ENCODE data around the gene BRD1. TPM values are rescaled to one million over a fixed set of nuclear protein-coding genes. Genes with fewer than 3 reads are reported as not detected.

BRD1 gene
- polyA plus RNA-seq, 3 donors, result 0.61 to 13.8 (median 0.86) TPM

- no peak overlapping the region for H3K4me3 ChIP-seq (replicated peaks in 1 of 3; ENCODE audit: low read depth in 2 of 3, low read length in 3 of 3)
- Mint-ChIP-seq H3K27me3 (ENCODE audit: low read depth in 3 of 3) (peaks cover 8 to 22% (median 8%) of the 10 kb centered on the region in 3 donors), H3K4me3 (no peak overlapping the region), H3K9me3 (peaks cover 7 to 22% (median 15%) of the 10 kb centered on the region in 7 donors), H3K27ac (no peak overlapping the region), H3K4me1 (no peaks in the 10 kb centered on the region), H3K36me3 (peaks cover 11 to 17% of the 10 kb centered on the region in 2 donors)
- no peak for DNase-seq
- peaks cover 6 to 22% of the 10 kb centered on the region in 2 donors for H3K9me3 ChIP-seq (replicated peaks in 1 of 2; ENCODE audit: control insufficient read depth in 1 of 2, insufficient read depth in 1 of 2, low read length in 2 of 2)
- TF ChIP-seq CTCF (IDR thresholded peaks at IDR 0.05), result no peak
- 94% methylated on average over 10 of the region's 18 CpGs for WGBS (ENCODE audit: insufficient coverage)
- H4K20me1 ChIP-seq (ENCODE audit: insufficient read depth, low read length), result peaks cover 12% of the 10 kb centered on the region
- H3K4me2 ChIP-seq (replicated peaks; ENCODE audit: extremely low read depth, low read length, poor library complexity, severe bottlenecking), result no peak overlapping the region
- H3K27ac ChIP-seq (ENCODE audit: low read depth in 1 of 2, low read length in 2 of 2), result no peak overlapping the region
- no peaks in the 10 kb centered on the region for H3K79me2 ChIP-seq (ENCODE audit: insufficient read depth, low read length)
- H3K4me1 ChIP-seq (ENCODE audit: control insufficient read depth in 1 of 2, insufficient read depth in 2 of 2, low read length in 2 of 2), result no peaks in the 10 kb centered on the region
- no peaks in the 10 kb centered on the region for H3K27me3 ChIP-seq (ENCODE audit: control insufficient read depth in 2 of 2, insufficient read depth in 2 of 2, low read length in 2 of 2)
- peaks cover 5 to 19% of the 10 kb centered on the region in 2 donors for H3K36me3 ChIP-seq (replicated peaks in 1 of 2; ENCODE audit: control insufficient read depth in 1 of 2, insufficient read depth in 2 of 2, low read length in 2 of 2)
- intact Hi-C loops (cut with micrococcal nuclease), result loop anchor here (5.0 kb wide), 1 partner anchor 264 kb away; no protein-coding TSS in a partner anchor
- no peak overlapping the region for H3K9ac ChIP-seq (ENCODE audit: insufficient read depth, low read length, poor library complexity, severe bottlenecking)
- H2AFZ ChIP-seq (ENCODE audit: insufficient read depth, low read depth, low read length, poor library complexity, severe bottlenecking), result no peak overlapping the region
Observed at GRCh38 chr22:49768077-49768910, 59.4 kb downstream of the BRD1 start.

GRCh38 chr22:49767355-49768062 is 60.2 kb downstream of the BRD1 start:
- H3K4me1 ChIP-seq (ENCODE audit: control insufficient read depth in 1 of 2, insufficient read depth in 2 of 2, low read length in 2 of 2), result no peaks in the 10 kb centered on the region
- no peaks in the 10 kb centered on the region for H3K79me2 ChIP-seq (ENCODE audit: insufficient read depth, low read length)
- H4K20me1 ChIP-seq (ENCODE audit: insufficient read depth, low read length), result peaks cover 7% of the 10 kb centered on the region
- H3K27me3 Mint-ChIP-seq (ENCODE audit: low read depth in 3 of 3), result peaks cover 6 to 19% (median 10%) of the 10 kb centered on the region in 3 donors
- intact Hi-C loops (cut with micrococcal nuclease), result loop anchor here (5.0 kb wide), 1 partner anchor 265 kb away; no protein-coding TSS in a partner anchor
- peak; percentile 85 for TF ChIP-seq CTCF (IDR thresholded peaks at IDR 0.05)
- peaks cover 7 to 22% (median 15%) of the 10 kb centered on the region in 7 donors for H3K9me3 Mint-ChIP-seq
- peaks cover 6 to 22% of the 10 kb centered on the region in 2 donors for H3K9me3 ChIP-seq (replicated peaks in 1 of 2; ENCODE audit: control insufficient read depth in 1 of 2, insufficient read depth in 1 of 2, low read length in 2 of 2)
- H3K9ac ChIP-seq (ENCODE audit: insufficient read depth, low read length, poor library complexity, severe bottlenecking), result no peak overlapping the region
- H3K27me3 ChIP-seq (ENCODE audit: control insufficient read depth in 2 of 2, insufficient read depth in 2 of 2, low read length in 2 of 2), result no peaks in the 10 kb centered on the region
- 29% methylated on average over 4 of the region's 5 CpGs for WGBS (ENCODE audit: insufficient coverage)
- H2AFZ ChIP-seq (ENCODE audit: insufficient read depth, low read depth, low read length, poor library complexity, severe bottlenecking), result no peak overlapping the region
- H3K27ac Mint-ChIP-seq, result no peak overlapping the region
- no peak overlapping the region for H3K27ac ChIP-seq (ENCODE audit: low read depth in 1 of 2, low read length in 2 of 2)
- H3K4me3 ChIP-seq (replicated peaks in 1 of 3; ENCODE audit: low read depth in 2 of 3, low read length in 3 of 3), result no peak overlapping the region
- DNase-seq, result peak; percentile 29 to 73 (median 54)
- H3K36me3 ChIP-seq (replicated peaks in 1 of 2; ENCODE audit: control insufficient read depth in 1 of 2, insufficient read depth in 2 of 2, low read length in 2 of 2), result peaks cover 2 to 11% of the 10 kb centered on the region in 2 donors
- no peak overlapping the region for H3K4me3 Mint-ChIP-seq
- peaks cover 5 to 10% of the 10 kb centered on the region in 2 donors for H3K36me3 Mint-ChIP-seq
- H3K4me2 ChIP-seq (replicated peaks; ENCODE audit: extremely low read depth, low read length, poor library complexity, severe bottlenecking), result no peak overlapping the region
- no peaks in the 10 kb centered on the region for H3K4me1 Mint-ChIP-seq

Measured in CD14-positive monocyte (primary cell).